CD4-positive, alpha-beta T cell treated with Interleukin-10 for 1 hour (primary cell): Measurements from ENCODE around the gene CLDN7.

ENCODE experiments used
- DNase-seq: peaks from one replicate; pipeline ENCODE4 v3.0.0-alpha.2; 2020

The CLDN7 gene

GRCh38 chr17:7284911-7285310 is 22.6 kb upstream of the CLDN7 start:
- DNase-seq = no peak

- no peak for DNase-seq
These were observed 21.4 kb upstream of the CLDN7 start for GRCh38 chr17:7283471-7284216.

- DNase-seq = no peak
These were observed 20.6 kb upstream of the CLDN7 start for GRCh38 chr17:7282752-7283321.

GRCh38 chr17:7281953-7282751 is 19.9 kb upstream of the CLDN7 start:
- DNase-seq = no peak

- peak; percentile 90 for DNase-seq
These were observed 19.0 kb upstream of the CLDN7 start, which contains the start of gene SLC2A4 for GRCh38 chr17:7281074-7281952. Gene SLC2A4, plus strand, starts transcription at chr17:7281718. Its CDS starts 217 bp downstream, at chr17:7281935.

GRCh38 chr17:7280519-7281073 is 18.3 kb upstream of the CLDN7 start:
- peak; percentile 89 for DNase-seq

- DNase-seq = no peak
These were observed 17.2 kb upstream of the CLDN7 start for GRCh38 chr17:7279448-7279847.

GRCh38 chr17:7266784-7267183 is 4.5 kb upstream of the CLDN7 start:
- DNase-seq = no peak

GRCh38 chr17:7263801-7264078 is 1.5 kb upstream of the CLDN7 start:
- DNase-seq = no peak

GRCh38 chr17:7262935-7263800 is 890 bp upstream of the CLDN7 start:
- peak; percentile 25 for DNase-seq

GRCh38 chr17:7261379-7262191 is 693 bp downstream of the CLDN7 start:
- DNase-seq = peak; percentile 34

- DNase-seq = peak; percentile 42
These were observed 1.5 kb downstream of the CLDN7 start for GRCh38 chr17:7260651-7261378.

GRCh38 chr17:7260151-7260550 is 2.1 kb downstream of the CLDN7 start:
- DNase-seq = no peak

GRCh38 chr17:7259555-7259889 is 2.8 kb downstream of the CLDN7 start:
- no peak for DNase-seq

- no peak for DNase-seq
These were observed 3.3 kb downstream of the CLDN7 start for GRCh38 chr17:7258731-7259554.

GRCh38 chr17:7256766-7257456 is 5.4 kb downstream of the CLDN7 start:
- no peak for DNase-seq

GRCh38 chr17:7254511-7254910 is 7.8 kb downstream of the CLDN7 start:
- DNase-seq = no peak

- no peak for DNase-seq
These were observed 9.2 kb downstream of the CLDN7 start for GRCh38 chr17:7253082-7253481.
